Measurements from ENCODE around the gene MYH14. TPM values are rescaled to one million over a fixed set of nuclear protein-coding genes. Genes with fewer than 3 reads are reported as not detected.

MYH14 gene
- total and polyA plus RNA-seq, 10 of the 15 experiments (the other 5 are each of a cell fraction or from before 2014, with no cell fraction given), result 0.06 to 0.69 (median 0.15) TPM; not detected in 4

- H3K4me2 ChIP-seq (ENCODE audit: control insufficient read depth, insufficient read depth), result no peak overlapping the region
- no peaks in the 10 kb centered on the region for H3K36me3 ChIP-seq (ENCODE audit: control insufficient read depth in 2 of 2, insufficient read depth in 2 of 2, low read length in 1 of 2)
- no peak for DNase-seq (ENCODE audit: low read depth, low spot score)
- H3K9ac ChIP-seq (ENCODE audit: control insufficient read depth, insufficient read depth, low read length), result no peak overlapping the region
- H3K4me3 ChIP-seq, result no peak overlapping the region
- no peak overlapping the region for H2AFZ ChIP-seq (ENCODE audit: control insufficient read depth, low read depth, low read length)
- H3K79me2 ChIP-seq (ENCODE audit: control insufficient read depth, insufficient read depth, low read length), result no peaks in the 10 kb centered on the region
- TF ChIP-seq ESRRA (IDR thresholded peaks at IDR 0.05; ENCODE audit: low read length) (no peak), ZNF217 (IDR thresholded peaks at IDR 0.05) (no peak), NFIC (IDR thresholded peaks at IDR 0.05; ENCODE audit: low read depth, low read length) (no peak), IKZF1 (conservative IDR thresholded peaks at IDR 0.05) (no peak), IRF5 (IDR thresholded peaks at IDR 0.05; ENCODE audit: borderline replicate concordance) (no peak), SMC3 (IDR thresholded peaks at IDR 0.05; ENCODE audit: borderline replicate concordance, low read length) (no peak), HCFC1 (IDR thresholded peaks at IDR 0.05; ENCODE audit: low read length) (no peak), USF2 (IDR thresholded peaks at IDR 0.05; ENCODE audit: borderline replicate concordance, low read depth, low read length) (no peak), SMAD5 (IDR thresholded peaks at IDR 0.05; ENCODE audit: low read depth) (no peak), PKNOX1 (IDR thresholded peaks at IDR 0.05) (no peak), POLR2A (IDR thresholded peaks at IDR 0.05; ENCODE audit: low read depth, low read length) (no peak), RELB (IDR thresholded peaks at IDR 0.05; ENCODE audit: low read depth) (no peak), MTA2 (IDR thresholded peaks at IDR 0.05; ENCODE audit: low read depth) (no peak)
- H3K4me1 ChIP-seq (ENCODE audit: control insufficient read depth, insufficient read depth, low read length), result no peaks in the 10 kb centered on the region
- no peak overlapping the region for H3K27ac ChIP-seq (ENCODE audit: control insufficient read depth, insufficient read depth)
- no peak for FAIRE-seq
- ChIA-PET CTCF (interaction anchor here (0.6 kb wide), 1 partner anchor 81 kb away, joined by 3 read pairs; no protein-coding TSS in a partner anchor), RAD21 (ENCODE audit: unreplicated experiment) (no interaction called here), SMC1A (ENCODE audit: uncharacterized antibody, unreplicated experiment) (interaction anchor here (1.4 kb wide), 1 partner anchor 15 kb away, joined by 3 read pairs; no protein-coding TSS in a partner anchor), POLR2A (interaction anchor here (0.6 kb wide), 1 partner anchor 75 kb away, joined by 5 read pairs; no protein-coding TSS in a partner anchor)
- in situ Hi-C loops (cut with MboI) (no loop called here), intact Hi-C loops (cut with micrococcal nuclease; ENCODE audit: unreplicated experiment) (no loop called here)
- BruUV-seq (replicated peaks), result no TSS peak
- H3K27me3 ChIP-seq (replicated peaks in 1 of 2; ENCODE audit: control insufficient read depth in 2 of 2, insufficient read depth in 2 of 2, low read length in 1 of 2), result no peaks in the 10 kb centered on the region; a peak in 2 of 4 replicates
- no peak for ATAC-seq
- H4K20me1 ChIP-seq (ENCODE audit: control insufficient read depth, insufficient read depth), result no peaks in the 10 kb centered on the region
- WGBS (ENCODE audit: insufficient coverage, insufficient replicate concordance, low lambda C conversion rate, missing lambda C conversion rate), result 56% methylated on average over 7 of the region's 7 CpGs
- H3K9me3 ChIP-seq (replicated peaks; ENCODE audit: control insufficient read depth, insufficient read depth, low read length), result no peaks in the 10 kb centered on the region
Measured at GRCh38 chr19:50273821-50274220, 70.4 kb downstream of the MYH14 start.

Data from GM12878 (cell line).